SU-DHL-6 (cell line): ENCODE measurements around the gene NHLRC2.

Experiments
- CTCF ChIP-seq: fragments of 200-600 bp; sonication (generic); IDR thresholded peaks from one replicate; pipeline ENCODE4 v1.5.1; 2017; ENCODE audit warnings: antibody characterized with exemption, mild to moderate bottlenecking, low read length, moderate library complexity; ENCODE audit not compliant: insufficient read depth, poor library complexity, severe bottlenecking
- EZH2phosphoT487 ChIP-seq: fragments of 200-600 bp; sonication (generic), shearing (Covaris generic); conservative IDR thresholded peaks from 2 replicates; pipeline ENCODE4 v1.6.1; 2018; ENCODE audit warnings: mild to moderate bottlenecking, antibody characterized with exemption, low read length, moderate library complexity, mixed read lengths

- TF ChIP-seq CTCF (no peak), EZH2phosphoT487 (no peak)
Observed at GRCh38 chr10:113915540-113915939, 61.1 kb downstream of the NHLRC2 start.
